ENCODE measurements around the gene SHE.

The SHE gene

GRCh38 chr1:154466206-154466605, 36.0 kb downstream of the SHE start:
- TF ChIP-seq SIN3A (IDR thresholded peaks at IDR 0.05; ENCODE audit: borderline replicate concordance, insufficient read depth, low read length) (no peak), FOXP2 (optimal IDR thresholded peaks at IDR 0.05; ENCODE audit: borderline replicate concordance, extremely low read depth, extremely low read length, insufficient read depth) (no peak), TAF1 (IDR thresholded peaks at IDR 0.05; ENCODE audit: borderline replicate concordance, insufficient read depth, low read length) (no peak), POLR2AphosphoS5 (IDR thresholded peaks at IDR 0.05; ENCODE audit: low read depth, low read length) (no peak)
- TF ChIP-seq, protein P1, sequence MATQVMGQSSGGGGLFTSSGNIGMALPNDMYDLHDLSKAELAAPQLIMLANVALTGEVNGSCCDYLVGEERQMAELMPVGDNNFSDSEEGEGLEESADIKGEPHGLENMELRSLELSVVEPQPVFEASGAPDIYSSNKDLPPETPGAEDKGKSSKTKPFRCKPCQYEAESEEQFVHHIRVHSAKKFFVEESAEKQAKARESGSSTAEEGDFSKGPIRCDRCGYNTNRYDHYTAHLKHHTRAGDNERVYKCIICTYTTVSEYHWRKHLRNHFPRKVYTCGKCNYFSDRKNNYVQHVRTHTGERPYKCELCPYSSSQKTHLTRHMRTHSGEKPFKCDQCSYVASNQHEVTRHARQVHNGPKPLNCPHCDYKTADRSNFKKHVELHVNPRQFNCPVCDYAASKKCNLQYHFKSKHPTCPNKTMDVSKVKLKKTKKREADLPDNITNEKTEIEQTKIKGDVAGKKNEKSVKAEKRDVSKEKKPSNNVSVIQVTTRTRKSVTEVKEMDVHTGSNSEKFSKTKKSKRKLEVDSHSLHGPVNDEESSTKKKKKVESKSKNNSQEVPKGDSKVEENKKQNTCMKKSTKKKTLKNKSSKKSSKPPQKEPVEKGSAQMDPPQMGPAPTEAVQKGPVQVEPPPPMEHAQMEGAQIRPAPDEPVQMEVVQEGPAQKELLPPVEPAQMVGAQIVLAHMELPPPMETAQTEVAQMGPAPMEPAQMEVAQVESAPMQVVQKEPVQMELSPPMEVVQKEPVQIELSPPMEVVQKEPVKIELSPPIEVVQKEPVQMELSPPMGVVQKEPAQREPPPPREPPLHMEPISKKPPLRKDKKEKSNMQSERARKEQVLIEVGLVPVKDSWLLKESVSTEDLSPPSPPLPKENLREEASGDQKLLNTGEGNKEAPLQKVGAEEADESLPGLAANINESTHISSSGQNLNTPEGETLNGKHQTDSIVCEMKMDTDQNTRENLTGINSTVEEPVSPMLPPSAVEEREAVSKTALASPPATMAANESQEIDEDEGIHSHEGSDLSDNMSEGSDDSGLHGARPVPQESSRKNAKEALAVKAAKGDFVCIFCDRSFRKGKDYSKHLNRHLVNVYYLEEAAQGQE (IDR thresholded peaks at IDR 0.05; ENCODE audit: insufficient read depth in 1 of 2, low read depth in 2 of 2, low read length in 2 of 2): no peak

DNA sequence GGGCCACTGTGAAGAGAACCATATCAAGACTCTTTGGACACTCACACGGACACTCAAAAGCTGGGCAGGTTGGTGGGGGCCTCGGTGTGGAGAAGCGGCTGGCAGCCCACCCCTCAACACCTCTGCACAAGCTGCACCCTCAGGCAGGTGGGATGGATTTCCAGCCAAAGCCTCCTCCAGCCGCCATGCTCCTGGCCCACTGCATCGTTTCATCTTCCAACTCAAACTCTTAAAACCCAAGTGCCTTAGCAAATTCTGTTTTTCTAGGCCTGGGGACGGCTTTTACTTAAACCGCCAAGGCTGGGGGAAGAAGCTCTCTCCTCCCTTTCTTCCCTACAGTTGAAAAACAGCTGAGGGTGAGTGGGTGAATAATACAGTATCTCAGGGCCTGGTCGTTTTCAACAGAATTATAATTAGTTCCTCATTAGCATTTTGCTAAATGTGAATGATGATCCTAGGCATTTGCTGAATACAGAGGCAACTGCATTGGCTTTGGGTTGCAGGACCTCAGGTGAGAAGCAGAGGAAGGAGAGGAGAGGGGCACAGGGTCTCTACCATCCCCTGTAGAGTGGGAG, 36.5 kb downstream of the SHE start:
- TF ChIP-seq TAF1 (IDR thresholded peaks at IDR 0.05; ENCODE audit: borderline replicate concordance, insufficient read depth, low read length): no peak
- no peak for TF ChIP-seq FOXP2 (optimal IDR thresholded peaks at IDR 0.05; ENCODE audit: borderline replicate concordance, extremely low read depth, extremely low read length, insufficient read depth)
- TF ChIP-seq, protein P1 (IDR thresholded peaks at IDR 0.05; ENCODE audit: insufficient read depth in 1 of 2, low read depth in 2 of 2, low read length in 2 of 2): no peak
- no peak for TF ChIP-seq POLR2AphosphoS5 (IDR thresholded peaks at IDR 0.05; ENCODE audit: low read depth, low read length)
- TF ChIP-seq SIN3A (IDR thresholded peaks at IDR 0.05; ENCODE audit: borderline replicate concordance, insufficient read depth, low read length): no peak

- no peak for TF ChIP-seq FOXP2 (optimal IDR thresholded peaks at IDR 0.05; ENCODE audit: borderline replicate concordance, extremely low read depth, extremely low read length, insufficient read depth)
- peak; percentile 71; the same call in 1 of the 2 replicates for TF ChIP-seq SIN3A (IDR thresholded peaks at IDR 0.05; ENCODE audit: borderline replicate concordance, insufficient read depth, low read length)
- no peak for TF ChIP-seq POLR2AphosphoS5 (IDR thresholded peaks at IDR 0.05; ENCODE audit: low read depth, low read length)
These were observed 38.7 kb downstream of the SHE start for GRCh38 chr1:154463512-154463990.

- TF ChIP-seq FOXP2 (optimal IDR thresholded peaks at IDR 0.05; ENCODE audit: borderline replicate concordance, extremely low read depth, extremely low read length, insufficient read depth) (no peak), SIN3A (IDR thresholded peaks at IDR 0.05; ENCODE audit: borderline replicate concordance, insufficient read depth, low read length) (no peak), TAF1 (IDR thresholded peaks at IDR 0.05; ENCODE audit: borderline replicate concordance, insufficient read depth, low read length) (no peak), POLR2AphosphoS5 (IDR thresholded peaks at IDR 0.05; ENCODE audit: low read depth, low read length) (no peak)
- TF ChIP-seq, protein P1 (IDR thresholded peaks at IDR 0.05; ENCODE audit: insufficient read depth in 1 of 2, low read depth in 2 of 2, low read length in 2 of 2): no peak
These were observed 41.4 kb downstream of the SHE start for GRCh38 chr1:154460695-154461260.

DNA sequence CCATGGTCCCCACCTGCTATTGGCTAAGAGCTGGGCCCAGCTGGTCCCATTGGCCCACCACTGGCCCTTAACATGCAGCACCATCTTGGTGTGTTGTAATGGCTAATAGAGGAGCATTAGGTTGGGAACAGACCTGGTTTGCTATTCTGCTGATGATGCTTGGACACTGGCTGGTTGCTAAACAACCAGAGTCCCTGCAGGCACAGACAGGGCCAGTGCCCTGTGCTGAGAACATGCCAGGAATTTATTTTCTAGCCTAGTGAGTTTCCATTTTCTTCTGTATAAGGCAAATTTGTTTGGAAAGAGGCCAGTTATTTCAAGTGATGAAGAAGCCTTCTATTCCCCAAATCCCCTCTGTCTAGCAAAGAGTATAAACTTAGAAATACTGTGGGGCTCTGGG, 43.1 kb downstream of the SHE start:
- no peak for TF ChIP-seq TAF1 (IDR thresholded peaks at IDR 0.05; ENCODE audit: borderline replicate concordance, insufficient read depth, low read length)
- TF ChIP-seq, protein P1 (IDR thresholded peaks at IDR 0.05; ENCODE audit: insufficient read depth in 1 of 2, low read depth in 2 of 2, low read length in 2 of 2): no peak
- TF ChIP-seq POLR2AphosphoS5 (IDR thresholded peaks at IDR 0.05; ENCODE audit: low read depth, low read length): no peak
- TF ChIP-seq SIN3A (IDR thresholded peaks at IDR 0.05; ENCODE audit: borderline replicate concordance, insufficient read depth, low read length): no peak
- no peak for TF ChIP-seq FOXP2 (optimal IDR thresholded peaks at IDR 0.05; ENCODE audit: borderline replicate concordance, extremely low read depth, extremely low read length, insufficient read depth)
